CD4-positive, alpha-beta T cell (primary cell): ENCODE data around the gene FAIM. TPM values are rescaled to one million over a fixed set of nuclear protein-coding genes. Genes with fewer than 3 reads are reported as not detected.
"Not testable (repeated sequence)": the region's sequence is repeated elsewhere in the genome, so short reads cannot be mapped to it uniquely, and the experiment has no call there.

ENCODE experiments used
- ATAC-seq: fragments of 200-7000 bp; cut with Tn5 transposase; one replicate; pipeline ENCODE4 v1.10.0; 2022; ENCODE audit warnings: mild to moderate bottlenecking; ENCODE audit not compliant: poor library complexity
- CTCF ChIA-PET: fragments of 350-600 bp; sonication (Branson Sonifier 250); formaldehyde crosslinking; loops from one replicate; lab custom pipeline; 2021; ENCODE audit warnings: antibody characterized with exemption, inconsistent platforms; lab: Charles Lee
- POLR2A ChIA-PET: fragments of 350-600 bp; sonication (Branson Sonifier 250); formaldehyde crosslinking; loops from one replicate; lab custom pipeline; 2021; ENCODE audit warnings: antibody characterized with exemption, inconsistent platforms; lab: Charles Lee
- DNase-seq, 14 experiments: peaks; one replicate each; pipeline ENCODE4 v3.0.0-alpha.2; 2013 to 2020; ENCODE audit warnings: mixed read lengths in 2 of 14
- H3K27ac ChIP-seq, 2 donors: one replicate each; pipeline versions ENCODE4 v1.5.1 to v1.7.0; 2013; ENCODE audit warnings: low read length in 2 of 2, low read depth in 1 of 2, mild to moderate bottlenecking in 1 of 2
- H3K27me3 ChIP-seq, 2 experiments: 1 replicate in 1 of 2; 2 replicates in 1 of 2; pipeline versions ENCODE4 v1.6.1 to v1.7.0; 2013; ENCODE audit warnings: low read length in 2 of 2, control low read depth in 1 of 2, mild to moderate bottlenecking in 1 of 2, moderate library complexity in 1 of 2; ENCODE audit not compliant: insufficient read depth in 2 of 2, control insufficient read depth in 1 of 2
- H3K36me3 ChIP-seq: one replicate; pipeline ENCODE4 v1.6.1; 2013; ENCODE audit warnings: low read length, control low read depth; ENCODE audit not compliant: insufficient read depth
- H3K4me1 ChIP-seq: one replicate; pipeline ENCODE4 v1.6.1; 2013; ENCODE audit warnings: low read length, control low read depth; ENCODE audit not compliant: insufficient read depth
- H3K4me3 ChIP-seq: one replicate; pipeline ENCODE4 v1.5.1; 2013; ENCODE audit warnings: mild to moderate bottlenecking, low read length, moderate library complexity
- H3K9me3 ChIP-seq, 2 experiments: 1 replicate in 1 of 2; 2 replicates in 1 of 2; pipeline versions ENCODE4 v1.6.1 to v1.7.0; 2013; ENCODE audit warnings: low read length in 2 of 2, mild to moderate bottlenecking in 2 of 2, control low read depth in 1 of 2, moderate library complexity in 1 of 2; ENCODE audit not compliant: control insufficient read depth in 1 of 2, insufficient read depth in 1 of 2
- H3K27ac Mint-ChIP-seq: one replicate; pipeline ENCODE4 v1.8.0; 2020; ENCODE audit warnings: mixed read lengths
- H3K27me3 Mint-ChIP-seq: one replicate; pipeline ENCODE4 v1.8.0; 2021; ENCODE audit warnings: mixed read lengths
- H3K36me3 Mint-ChIP-seq: one replicate; pipeline ENCODE4 v1.8.0; 2021; ENCODE audit warnings: low read depth, mixed read lengths
- H3K4me1 Mint-ChIP-seq: one replicate; pipeline ENCODE4 v1.8.0; 2021; ENCODE audit warnings: low read depth, mixed read lengths
- H3K4me3 Mint-ChIP-seq: one replicate; pipeline ENCODE4 v1.8.0; 2020; ENCODE audit warnings: mild to moderate bottlenecking, mixed read lengths
- H3K9me3 Mint-ChIP-seq: one replicate; pipeline ENCODE4 v1.8.0; 2020; ENCODE audit warnings: mixed read lengths
- intact Hi-C, 2 experiments: fragments of 100-400 bp; cut with DNase I in 1 of 2; cut with micrococcal nuclease in 1 of 2; formaldehyde crosslinking; loops; one replicate each; pipeline versions ENCODE4 v1.15.1 to v1.9.0; 2023 to 2025; cut with DNase I, micrococcal nuclease
- total RNA-seq, 174 experiments: library from RNA in 2 of 174; stranded (reverse) in 2 of 174; gene quantifications; one replicate each; pipeline ENCODE4 v1.2.3 and lab custom pipeline; 2021 to 2026
- TF ChIP-seq, protein P1 (sequence below): fragments of 200-600 bp; IDR thresholded peaks from one replicate; pipeline ENCODE4 v1.8.0; 2022; ENCODE audit warnings: antibody characterized with exemption, mild to moderate bottlenecking

The FAIM gene
- total RNA-seq, 2 experiments from 2014 or later = 1.5 to 1.6 TPM

DNA sequence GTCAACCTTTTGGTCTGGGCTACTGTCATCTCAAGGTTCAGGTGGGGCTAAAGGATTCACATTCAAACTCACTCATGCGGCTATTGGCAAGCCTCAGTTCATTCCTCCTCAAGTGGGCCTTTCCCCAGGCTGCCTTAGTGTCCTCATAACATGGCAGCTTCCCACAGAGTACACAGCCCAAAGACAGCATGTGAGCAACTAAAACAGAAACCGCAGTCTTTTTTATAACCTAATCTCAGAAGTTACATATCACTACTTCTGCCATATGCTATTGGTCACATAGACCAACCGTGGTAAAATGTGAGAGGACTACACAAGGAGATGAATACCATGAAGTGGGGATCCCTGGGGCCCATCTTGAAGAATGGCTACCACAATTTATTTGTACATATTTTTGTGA lies 10.0 kb upstream of the FAIM start:
- peaks cover 14% of the 10 kb centered on the region for H3K4me1 ChIP-seq
- Mint-ChIP-seq H3K36me3 (peaks cover 4% of the 10 kb centered on the region), H3K4me1 (peaks cover 10% of the 10 kb centered on the region), H3K27ac (no peak overlapping the region), H3K4me3 (no peak overlapping the region), H3K27me3 (no peaks in the 10 kb centered on the region), H3K9me3 (no peaks in the 10 kb centered on the region)
- no peaks in the 10 kb centered on the region for H3K36me3 ChIP-seq
- intact Hi-C loops = loop anchor here (10.0 kb wide), 2 partner anchors 264 to 1734 kb away; partner anchors contain the start of gene NCK1 (in 1 of the 2)
- POLR2A ChIA-PET = interaction anchor here (1.3 kb wide), 1 partner anchor 10 kb away, joined by 3 read pairs; the partner anchor contains the start of gene FAIM
- H3K27ac ChIP-seq = no peak overlapping the region
- peaks cover 0 to 10% of the 10 kb centered on the region in 2 experiments for H3K9me3 ChIP-seq
- ATAC-seq (no peak), DNase-seq (no peak)
- TF ChIP-seq, protein P1, sequence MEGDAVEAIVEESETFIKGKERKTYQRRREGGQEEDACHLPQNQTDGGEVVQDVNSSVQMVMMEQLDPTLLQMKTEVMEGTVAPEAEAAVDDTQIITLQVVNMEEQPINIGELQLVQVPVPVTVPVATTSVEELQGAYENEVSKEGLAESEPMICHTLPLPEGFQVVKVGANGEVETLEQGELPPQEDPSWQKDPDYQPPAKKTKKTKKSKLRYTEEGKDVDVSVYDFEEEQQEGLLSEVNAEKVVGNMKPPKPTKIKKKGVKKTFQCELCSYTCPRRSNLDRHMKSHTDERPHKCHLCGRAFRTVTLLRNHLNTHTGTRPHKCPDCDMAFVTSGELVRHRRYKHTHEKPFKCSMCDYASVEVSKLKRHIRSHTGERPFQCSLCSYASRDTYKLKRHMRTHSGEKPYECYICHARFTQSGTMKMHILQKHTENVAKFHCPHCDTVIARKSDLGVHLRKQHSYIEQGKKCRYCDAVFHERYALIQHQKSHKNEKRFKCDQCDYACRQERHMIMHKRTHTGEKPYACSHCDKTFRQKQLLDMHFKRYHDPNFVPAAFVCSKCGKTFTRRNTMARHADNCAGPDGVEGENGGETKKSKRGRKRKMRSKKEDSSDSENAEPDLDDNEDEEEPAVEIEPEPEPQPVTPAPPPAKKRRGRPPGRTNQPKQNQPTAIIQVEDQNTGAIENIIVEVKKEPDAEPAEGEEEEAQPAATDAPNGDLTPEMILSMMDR = no peak
- no peaks in the 10 kb centered on the region for H3K27me3 ChIP-seq
- no peak overlapping the region for H3K4me3 ChIP-seq
- CTCF ChIA-PET = no interaction called here

DNA sequence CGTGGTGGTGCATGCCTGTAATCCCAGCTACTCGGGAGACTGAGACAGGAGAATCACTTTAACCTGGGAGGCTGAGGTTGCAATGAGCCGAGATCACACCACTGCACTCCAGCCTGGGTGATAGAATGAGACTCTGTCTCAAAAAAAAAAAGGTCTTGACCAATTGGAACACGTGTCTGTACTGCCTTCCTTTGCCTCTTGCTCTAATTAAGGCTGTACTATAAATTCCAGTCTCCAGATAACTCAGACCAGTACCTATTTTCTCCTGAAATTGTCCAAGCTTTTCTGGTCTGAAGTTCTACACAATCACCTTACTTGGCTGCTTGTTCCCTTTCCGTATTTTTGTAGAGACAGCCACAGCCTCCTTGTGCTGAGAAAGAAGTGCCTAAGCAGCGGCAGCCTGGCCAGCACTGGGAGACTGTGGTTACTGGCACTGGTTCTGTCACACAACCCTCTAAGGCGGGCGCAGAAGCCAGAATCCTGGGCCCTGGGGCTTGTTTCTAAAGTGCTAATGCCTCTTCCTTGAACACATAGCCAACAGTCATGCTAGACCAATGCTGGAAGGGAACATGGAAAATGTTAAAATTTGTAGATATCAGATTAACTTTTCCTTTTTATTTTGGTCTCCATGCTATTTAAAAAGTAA lies 8.3 kb upstream of the FAIM start:
- Mint-ChIP-seq H3K4me3 (no peak overlapping the region), H3K4me1 (no peaks in the 10 kb centered on the region), H3K36me3 (peaks cover 5% of the 10 kb centered on the region), H3K9me3 (no peaks in the 10 kb centered on the region), H3K27me3 (no peaks in the 10 kb centered on the region), H3K27ac (no peak overlapping the region)
- ChIA-PET POLR2A (interaction anchor here (0.5 kb wide), 1 partner anchor 8 kb away, joined by 3 read pairs; the partner anchor contains the start of gene FAIM), CTCF (no interaction called here)
- Histone ChIP-seq H3K4me1 (no peaks in the 10 kb centered on the region), H3K27me3 (no peaks in the 10 kb centered on the region), H3K36me3 (no peaks in the 10 kb centered on the region), H3K9me3 (peaks cover 0 to 10% of the 10 kb centered on the region in 2 experiments), H3K27ac (no peak overlapping the region), H3K4me3 (no peak overlapping the region)
- intact Hi-C loops = no loop called here
- TF ChIP-seq, protein P1 = no peak
- ATAC-seq (no peak), DNase-seq (no peak)

DNA sequence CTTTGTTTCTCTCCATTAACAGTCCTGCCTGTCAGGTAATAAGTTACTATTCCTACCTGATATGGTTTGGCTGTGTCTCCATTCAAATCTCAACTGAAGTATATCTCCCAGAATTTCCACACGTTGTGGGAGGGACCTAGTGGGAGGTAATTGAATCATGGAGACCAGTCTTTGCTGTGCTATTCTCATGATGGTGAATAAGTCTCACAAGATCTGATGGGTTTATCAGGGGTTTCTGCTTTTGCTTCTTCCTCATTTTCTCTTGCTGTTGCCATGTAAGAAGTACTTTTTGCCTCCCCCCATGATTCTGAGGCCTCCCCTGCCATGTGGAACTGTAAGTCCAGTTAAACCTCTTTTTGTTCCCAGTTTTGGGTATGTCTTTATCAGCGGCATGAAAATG lies 6.9 kb upstream of the FAIM start:
- intact Hi-C loops, H3K4me1 Mint-ChIP-seq: not testable (repeated sequence)

DNA sequence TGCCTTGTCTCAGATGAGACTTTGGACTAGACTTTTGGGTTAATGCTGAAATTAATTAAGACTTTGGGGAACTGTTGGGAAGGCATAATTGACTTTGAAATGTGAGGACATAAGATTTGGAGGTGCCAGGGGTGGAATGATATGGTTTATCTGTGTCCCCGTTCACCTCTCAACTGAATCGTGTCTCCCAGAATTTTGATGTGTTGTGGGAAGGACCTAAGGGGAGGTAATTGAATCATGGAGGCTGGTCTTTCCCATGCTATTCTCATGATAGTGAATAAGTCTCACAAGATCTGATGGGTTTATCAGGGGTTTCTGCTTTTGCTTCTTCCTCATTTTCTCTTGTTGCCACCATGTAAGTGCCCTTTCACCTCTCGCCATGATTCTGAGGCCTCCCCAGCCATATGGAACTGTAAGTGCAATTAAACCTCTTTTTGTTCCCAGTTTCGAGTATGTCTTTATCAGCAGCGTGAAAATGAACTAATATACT lies 4.4 kb upstream of the FAIM start:
- intact Hi-C loops, POLR2A ChIA-PET, H3K4me1 ChIP-seq, H3K27me3 Mint-ChIP-seq, DNase-seq, H3K36me3 ChIP-seq, H3K4me3 Mint-ChIP-seq, ATAC-seq, H3K4me3 ChIP-seq, H3K27ac Mint-ChIP-seq, H3K27me3 ChIP-seq, H3K4me1 Mint-ChIP-seq, H3K27ac ChIP-seq, H3K9me3 Mint-ChIP-seq: not testable (repeated sequence)
- H3K36me3 Mint-ChIP-seq = peaks cover 17% of the 10 kb centered on the region
- H3K9me3 ChIP-seq = peaks cover 0 to 10% of the 10 kb centered on the region in 2 experiments
- CTCF ChIA-PET = interaction anchor here (1.3 kb wide), 1 partner anchor 311 kb away, joined by 4 read pairs; no protein-coding TSS in a partner anchor

More for the DNA sequence above, 6.9 kb upstream of the FAIM start:
- H3K27ac ChIP-seq, H3K27ac Mint-ChIP-seq, H3K27me3 ChIP-seq, DNase-seq, H3K4me3 Mint-ChIP-seq, POLR2A ChIA-PET, H3K36me3 Mint-ChIP-seq, CTCF ChIA-PET, H3K4me1 ChIP-seq, H3K4me3 ChIP-seq, ATAC-seq, H3K27me3 Mint-ChIP-seq, H3K9me3 Mint-ChIP-seq, H3K36me3 ChIP-seq: not testable (repeated sequence)
- H3K9me3 ChIP-seq = peaks cover 0 to 10% of the 10 kb centered on the region in 2 experiments
